Upper lobe of left lung (tissue), 6 donors: ENCODE measurements around the gene FSD1. TPM values are rescaled to one million over a fixed set of nuclear protein-coding genes. Genes with fewer than 3 reads are reported as not detected.

Experiments
- ATAC-seq, 2 donors: fragments of 200-7000 bp; cut with Tn5 transposase; one replicate each; pipeline ENCODE4 v1.9.1; 2022; ENCODE audit warnings: mild to moderate bottlenecking in 2 of 2, moderate library complexity in 2 of 2; ENCODE audit not compliant: low FRiP score in 2 of 2
- DNase-seq, 2 donors: peaks; one replicate each; pipeline ENCODE4 v3.0.0-alpha.2; 2019 to 2020
- H3K27ac ChIP-seq, 4 donors: fragments of 200-600 bp; sonication (generic); one replicate each; pipeline ENCODE4 v1.5.1; 2016 to 2019
- H3K27me3 ChIP-seq, 4 donors: fragments of 200-600 bp; sonication (generic); one replicate each; pipeline ENCODE4 v1.5.1; 2017 to 2019
- H3K36me3 ChIP-seq, 4 donors: fragments of 200-600 bp; sonication (generic); one replicate each; pipeline ENCODE4 v1.5.1; 2016 to 2019
- H3K4me1 ChIP-seq, 4 donors: fragments of 200-600 bp; sonication (generic); one replicate each; pipeline ENCODE4 v1.5.1; 2018 to 2019
- H3K4me3 ChIP-seq, 4 donors: fragments of 200-600 bp; sonication (generic); one replicate each; pipeline ENCODE4 v1.5.1; 2017 to 2019; ENCODE audit warnings: mild to moderate bottlenecking in 2 of 4, moderate library complexity in 1 of 4
- H3K9me3 ChIP-seq, 4 donors: fragments of 200-600 bp; sonication (generic); one replicate each; pipeline ENCODE4 v1.5.1; 2018 to 2019
- EP300 ChIP-seq, 4 donors: sonication (generic); formaldehyde crosslinking; IDR thresholded peaks; one replicate each; pipeline ENCODE4 v1.5.1; 2017; ENCODE audit warnings: antibody characterized with exemption in 4 of 4, control low read depth in 2 of 4
- POLR2A ChIP-seq, 4 donors: fragments of 450-650 bp; IDR thresholded peaks; one replicate each; pipeline ENCODE4 v1.5.1; 2016 to 2017; ENCODE audit warnings: antibody characterized with exemption in 4 of 4, mild to moderate bottlenecking in 2 of 4
- POLR2AphosphoS5 ChIP-seq, 2 donors: sonication (generic); formaldehyde crosslinking; IDR thresholded peaks; one replicate each; pipeline ENCODE4 v1.5.1; 2017; ENCODE audit warnings: antibody characterized with exemption in 2 of 2
- WGBS, 2 donors: methylation state at CpG; one replicate each; pipeline ENCODE4 v1.1.5; 2017 to 2018; 5-methylcytosine and 5-hydroxymethylcytosine counted together
- total RNA-seq, 6 donors: library from RNA; depleted of rRNA in 4 of 6; stranded (reverse); fragments of >200 nt in 4 of 6; gene quantifications; one replicate each; pipeline versions ENCODE4 v1.1.0 to v1.2.1, GENCODE V29; 2016 to 2021
- TF ChIP-seq, protein P1 (sequence below), 6 experiments: fragments of 450-650 bp in 4 of 6; fragments of 200-600 bp in 2 of 6; sonication (generic) in 2 of 6; IDR thresholded peaks; one replicate each; pipeline ENCODE4 v1.5.1; 2016 to 2019; ENCODE audit warnings: antibody characterized with exemption in 6 of 6
- donor health status: DM: no; HTN: no; CAD: no; lungs with moderate emphysema.
- donor health status: DM: no; HTN: yes; CAD: no; lungs with severe emphysema.

The FSD1 gene
- total RNA-seq, 6 donors from 2014 or later: 0.54 to 2.1 (median 0.82) TPM

- Histone ChIP-seq H3K27me3 (no peaks in the 10 kb centered on the region), H3K4me1 (peaks cover 16 to 19% (median 18%) of the 10 kb centered on the region in 4 donors), H3K36me3 (no peaks in the 10 kb centered on the region), H3K9me3 (no peaks in the 10 kb centered on the region), H3K4me3 (no peak overlapping the region), H3K27ac (no peak overlapping the region)
- TF ChIP-seq POLR2AphosphoS5 (IDR thresholded peaks at IDR 0.05): no peak
- no peak for TF ChIP-seq POLR2A (IDR thresholded peaks at IDR 0.05)
- no peak for TF ChIP-seq EP300 (IDR thresholded peaks at IDR 0.05)
- TF ChIP-seq, protein P1, sequence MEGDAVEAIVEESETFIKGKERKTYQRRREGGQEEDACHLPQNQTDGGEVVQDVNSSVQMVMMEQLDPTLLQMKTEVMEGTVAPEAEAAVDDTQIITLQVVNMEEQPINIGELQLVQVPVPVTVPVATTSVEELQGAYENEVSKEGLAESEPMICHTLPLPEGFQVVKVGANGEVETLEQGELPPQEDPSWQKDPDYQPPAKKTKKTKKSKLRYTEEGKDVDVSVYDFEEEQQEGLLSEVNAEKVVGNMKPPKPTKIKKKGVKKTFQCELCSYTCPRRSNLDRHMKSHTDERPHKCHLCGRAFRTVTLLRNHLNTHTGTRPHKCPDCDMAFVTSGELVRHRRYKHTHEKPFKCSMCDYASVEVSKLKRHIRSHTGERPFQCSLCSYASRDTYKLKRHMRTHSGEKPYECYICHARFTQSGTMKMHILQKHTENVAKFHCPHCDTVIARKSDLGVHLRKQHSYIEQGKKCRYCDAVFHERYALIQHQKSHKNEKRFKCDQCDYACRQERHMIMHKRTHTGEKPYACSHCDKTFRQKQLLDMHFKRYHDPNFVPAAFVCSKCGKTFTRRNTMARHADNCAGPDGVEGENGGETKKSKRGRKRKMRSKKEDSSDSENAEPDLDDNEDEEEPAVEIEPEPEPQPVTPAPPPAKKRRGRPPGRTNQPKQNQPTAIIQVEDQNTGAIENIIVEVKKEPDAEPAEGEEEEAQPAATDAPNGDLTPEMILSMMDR (IDR thresholded peaks at IDR 0.05): no peak
- WGBS, 2 donors: 96% methylated on average over 8 to 9 of the region's 9 CpGs
- ATAC-seq (no peak), DNase-seq (no peak)
These were observed 19.3 kb downstream of the FSD1 start for GRCh38 chr19:4323692-4324091.

- TF ChIP-seq EP300 (IDR thresholded peaks at IDR 0.05): no peak
- TF ChIP-seq POLR2A (IDR thresholded peaks at IDR 0.05): no peak
- no peak for TF ChIP-seq POLR2AphosphoS5 (IDR thresholded peaks at IDR 0.05)
- TF ChIP-seq, protein P1 (IDR thresholded peaks at IDR 0.05): no peak
- DNase-seq (peak in 1 of 2 donors; percentile 71), ATAC-seq (no peak)
- no peaks in the 10 kb centered on the region for H3K27me3 ChIP-seq
- no peak overlapping the region for H3K27ac ChIP-seq
- H3K4me1 ChIP-seq: peaks cover 18 to 24% (median 21%) of the 10 kb centered on the region in 4 donors
- no peaks in the 10 kb centered on the region for H3K36me3 ChIP-seq
- 85 to 87% methylated on average over 3 to 6 of the region's 12 CpGs for WGBS, 2 donors
- H3K9me3 ChIP-seq: no peaks in the 10 kb centered on the region
- H3K4me3 ChIP-seq: no peak overlapping the region
These were observed 19.8 kb downstream of the FSD1 start for GRCh38 chr19:4324228-4324627.

GRCh38 chr19:4326215-4326836 lies 21.9 kb downstream of the FSD1 start:
- no peaks in the 10 kb centered on the region for H3K9me3 ChIP-seq
- no peak overlapping the region for H3K27ac ChIP-seq
- TF ChIP-seq, protein P1 (IDR thresholded peaks at IDR 0.05): no peak
- no peak for TF ChIP-seq POLR2AphosphoS5 (IDR thresholded peaks at IDR 0.05)
- TF ChIP-seq POLR2A (IDR thresholded peaks at IDR 0.05): no peak
- no peak for TF ChIP-seq EP300 (IDR thresholded peaks at IDR 0.05)
- peaks cover 18 to 24% (median 21%) of the 10 kb centered on the region in 4 donors for H3K4me1 ChIP-seq
- no peaks in the 10 kb centered on the region for H3K36me3 ChIP-seq
- H3K27me3 ChIP-seq: no peaks in the 10 kb centered on the region
- H3K4me3 ChIP-seq: no peak overlapping the region
- 65 to 70% methylated on average over 12 to 13 of the region's 13 CpGs for WGBS, 2 donors
- ATAC-seq: no peak
- no peak for DNase-seq

- Histone ChIP-seq H3K9me3 (no peaks in the 10 kb centered on the region), H3K27me3 (no peaks in the 10 kb centered on the region), H3K4me3 (peak overlapping the region in 2 of 4 donors; percentile 47 to 57), H3K4me1 (peaks cover 18 to 24% (median 21%) of the 10 kb centered on the region in 4 donors), H3K36me3 (no peaks in the 10 kb centered on the region), H3K27ac (no peak overlapping the region)
- ATAC-seq (no peak), DNase-seq (peak in 1 of 2 donors; percentile 83)
- WGBS, 2 donors: 25 to 35% methylated on average over 20 to 28 of the region's 33 CpGs
- TF ChIP-seq POLR2AphosphoS5 (IDR thresholded peaks at IDR 0.05) (no peak), POLR2A (IDR thresholded peaks at IDR 0.05) (no peak), EP300 (IDR thresholded peaks at IDR 0.05) (no peak)
- TF ChIP-seq, protein P1 (IDR thresholded peaks at IDR 0.05): no peak
These were observed 22.4 kb downstream of the FSD1 start for GRCh38 chr19:4326837-4327251.
